ENCODE results near the gene CRIP1.
A peak's percentile ranks its signal among the peaks of the same experiment; 100 is the strongest.

The CRIP1 gene

DNA sequence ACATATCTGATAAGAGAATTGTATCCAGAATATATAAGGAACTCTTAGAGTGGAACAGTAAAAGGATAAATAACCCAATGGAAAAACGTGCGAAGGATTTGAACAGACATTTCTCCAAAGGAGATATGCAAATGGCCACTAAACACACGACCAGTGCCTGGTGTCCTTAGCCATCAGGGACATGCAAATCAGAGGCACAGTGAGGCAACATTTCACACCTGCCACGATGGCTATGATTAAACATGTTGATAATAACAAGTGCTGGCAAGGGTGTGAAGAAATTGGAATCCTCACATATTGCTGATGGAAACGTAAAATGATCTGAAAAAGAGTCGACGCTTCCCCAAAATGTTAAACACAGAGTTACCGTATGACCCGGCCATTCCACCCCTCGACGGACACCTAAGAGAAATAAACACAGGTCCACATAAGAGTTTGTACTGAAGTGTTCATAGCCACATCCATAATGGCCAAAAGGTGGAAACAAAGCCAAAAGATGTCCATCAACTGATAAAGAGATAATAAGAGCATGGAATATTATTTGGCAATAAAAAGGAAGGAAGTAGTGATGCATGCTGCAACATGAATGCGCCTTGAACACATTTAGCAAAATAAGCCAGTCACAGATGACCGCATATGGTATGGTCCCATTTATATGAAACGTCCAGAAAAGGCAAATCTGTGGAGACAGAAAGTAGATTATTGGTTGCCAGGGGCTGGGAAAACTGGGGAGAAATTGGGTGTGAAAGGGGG, 33.4 kb downstream of the CRIP1 start:
- no peak for DNase-seq
- Histone ChIP-seq H3K27ac (no peak overlapping the region), H3K4me3 (ENCODE audit: low read depth, low read length) (no peak overlapping the region), H3K27me3 (replicated peaks) (no peaks in the 10 kb centered on the region), H3K36me3 (replicated peaks) (no peaks in the 10 kb centered on the region)
- in situ Hi-C loops (cut with HindIII; ENCODE audit: low pct_ligation_motif_present, low sequenced_read_pairs): no loop called here
- TF ChIP-seq, protein P1, sequence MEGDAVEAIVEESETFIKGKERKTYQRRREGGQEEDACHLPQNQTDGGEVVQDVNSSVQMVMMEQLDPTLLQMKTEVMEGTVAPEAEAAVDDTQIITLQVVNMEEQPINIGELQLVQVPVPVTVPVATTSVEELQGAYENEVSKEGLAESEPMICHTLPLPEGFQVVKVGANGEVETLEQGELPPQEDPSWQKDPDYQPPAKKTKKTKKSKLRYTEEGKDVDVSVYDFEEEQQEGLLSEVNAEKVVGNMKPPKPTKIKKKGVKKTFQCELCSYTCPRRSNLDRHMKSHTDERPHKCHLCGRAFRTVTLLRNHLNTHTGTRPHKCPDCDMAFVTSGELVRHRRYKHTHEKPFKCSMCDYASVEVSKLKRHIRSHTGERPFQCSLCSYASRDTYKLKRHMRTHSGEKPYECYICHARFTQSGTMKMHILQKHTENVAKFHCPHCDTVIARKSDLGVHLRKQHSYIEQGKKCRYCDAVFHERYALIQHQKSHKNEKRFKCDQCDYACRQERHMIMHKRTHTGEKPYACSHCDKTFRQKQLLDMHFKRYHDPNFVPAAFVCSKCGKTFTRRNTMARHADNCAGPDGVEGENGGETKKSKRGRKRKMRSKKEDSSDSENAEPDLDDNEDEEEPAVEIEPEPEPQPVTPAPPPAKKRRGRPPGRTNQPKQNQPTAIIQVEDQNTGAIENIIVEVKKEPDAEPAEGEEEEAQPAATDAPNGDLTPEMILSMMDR (IDR thresholded peaks at IDR 0.05; ENCODE audit: low read depth, low read length, missing control alignments): no peak

DNA sequence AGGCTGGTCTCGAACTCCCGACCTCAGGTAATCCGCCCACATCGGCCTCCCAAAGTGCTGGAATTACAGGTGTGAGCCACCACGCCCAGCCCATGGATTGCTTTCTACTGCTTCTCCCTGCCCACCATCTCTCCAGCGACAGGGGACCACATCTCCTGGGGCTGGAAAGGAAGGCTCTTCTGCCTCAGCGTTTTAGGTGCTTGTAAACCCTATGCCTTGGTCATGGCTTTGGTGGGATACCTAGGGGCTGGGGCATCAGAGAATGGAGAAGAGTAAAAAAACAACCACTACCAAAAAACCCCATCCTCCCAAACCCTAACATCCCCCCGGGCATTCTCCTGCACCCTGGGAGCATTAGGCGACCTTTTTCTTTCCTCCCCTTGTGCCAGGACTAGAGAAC, 38.6 kb downstream of the CRIP1 start:
- Histone ChIP-seq H3K4me3 (ENCODE audit: low read depth, low read length) (no peak overlapping the region), H3K36me3 (replicated peaks) (no peaks in the 10 kb centered on the region), H3K27ac (no peak overlapping the region), H3K27me3 (replicated peaks) (no peaks in the 10 kb centered on the region)
- no peak for DNase-seq
- TF ChIP-seq, protein P1 (IDR thresholded peaks at IDR 0.05; ENCODE audit: low read depth, low read length, missing control alignments): no peak
- in situ Hi-C loops (cut with HindIII; ENCODE audit: low pct_ligation_motif_present, low sequenced_read_pairs): no loop called here

DNA sequence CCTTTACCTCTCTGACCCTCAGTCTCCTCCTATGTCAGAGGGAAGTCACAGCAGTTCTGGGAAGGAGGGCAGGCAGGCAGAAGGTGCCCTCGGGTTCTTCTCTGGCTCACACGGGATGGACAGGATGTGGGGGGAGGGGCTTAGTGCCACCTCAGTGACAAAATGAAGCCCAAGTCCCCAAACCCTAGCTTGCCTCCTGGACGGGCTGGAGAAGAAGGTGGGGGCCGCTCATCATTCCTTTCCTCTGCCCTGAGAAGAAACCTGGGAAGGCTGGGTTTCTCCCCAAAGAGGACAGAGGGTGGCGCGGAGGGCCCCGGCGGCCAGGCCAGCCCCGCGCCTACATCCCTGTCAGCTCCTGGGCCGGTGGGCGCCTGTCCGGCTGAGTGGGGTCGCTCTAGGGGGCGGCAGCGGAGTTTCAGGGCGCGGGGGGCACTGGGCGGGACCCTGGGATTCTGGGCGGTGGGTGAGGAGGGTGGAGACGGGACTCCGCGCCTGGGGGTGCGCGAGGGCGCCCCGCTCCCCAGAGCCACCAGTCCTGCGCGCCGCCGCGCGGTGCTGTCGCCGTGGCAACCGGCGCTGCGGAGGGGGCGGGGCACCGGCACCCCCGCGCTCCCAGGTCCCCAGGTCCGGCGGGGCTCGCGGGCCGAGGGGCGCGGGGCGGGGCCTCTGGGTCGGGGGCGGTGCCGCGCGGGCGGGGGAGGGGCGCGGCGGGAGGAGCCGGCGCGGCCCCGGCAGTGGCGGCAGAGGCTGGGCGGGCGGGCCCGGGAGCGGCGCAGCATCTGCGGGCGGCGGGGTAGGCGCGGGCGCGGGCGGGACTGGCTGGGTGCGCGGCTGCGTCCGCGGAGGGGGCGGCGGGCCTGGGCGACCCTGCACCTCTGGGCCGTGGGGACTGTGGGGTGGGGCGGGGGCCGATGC, 39.4 kb downstream of the CRIP1 start, which contains the start of gene TMEM121:
Gene TMEM121 (plus strand): TSS at position 723 of the 915 bp plus-strand sequence. CDS start 2,252 bp downstream, outside the sequence.
- peak within 1 kb of the TSS; percentile 44 for H3K4me3 ChIP-seq (ENCODE audit: low read depth, low read length)
- in situ Hi-C loops (cut with HindIII; ENCODE audit: low pct_ligation_motif_present, low sequenced_read_pairs): no loop called here

GRCh38 chr14:105526776-105527380, 40.2 kb downstream of the CRIP1 start:
- H3K4me3 ChIP-seq (ENCODE audit: low read depth, low read length): peak overlapping the region; percentile 44
- DNase-seq: no peak
- H3K36me3 ChIP-seq (replicated peaks): no peaks in the 10 kb centered on the region
- H3K27ac ChIP-seq: no peak overlapping the region
- TF ChIP-seq, protein P1 (IDR thresholded peaks at IDR 0.05; ENCODE audit: low read depth, low read length, missing control alignments): no peak
- in situ Hi-C loops (cut with HindIII; ENCODE audit: low pct_ligation_motif_present, low sequenced_read_pairs): no loop called here
- no peaks in the 10 kb centered on the region for H3K27me3 ChIP-seq (replicated peaks)

More for the DNA sequence above, 39.4 kb downstream of the CRIP1 start, which contains the start of gene TMEM121:
- H3K36me3 ChIP-seq (replicated peaks): no peaks in the 10 kb centered on the region
- no peak within 1 kb of the TSS for H3K27ac ChIP-seq
- no peak for DNase-seq
- TF ChIP-seq, protein P1 (IDR thresholded peaks at IDR 0.05; ENCODE audit: low read depth, low read length, missing control alignments): no peak
- H3K27me3 ChIP-seq (replicated peaks): no peaks in the 10 kb centered on the region

DNA sequence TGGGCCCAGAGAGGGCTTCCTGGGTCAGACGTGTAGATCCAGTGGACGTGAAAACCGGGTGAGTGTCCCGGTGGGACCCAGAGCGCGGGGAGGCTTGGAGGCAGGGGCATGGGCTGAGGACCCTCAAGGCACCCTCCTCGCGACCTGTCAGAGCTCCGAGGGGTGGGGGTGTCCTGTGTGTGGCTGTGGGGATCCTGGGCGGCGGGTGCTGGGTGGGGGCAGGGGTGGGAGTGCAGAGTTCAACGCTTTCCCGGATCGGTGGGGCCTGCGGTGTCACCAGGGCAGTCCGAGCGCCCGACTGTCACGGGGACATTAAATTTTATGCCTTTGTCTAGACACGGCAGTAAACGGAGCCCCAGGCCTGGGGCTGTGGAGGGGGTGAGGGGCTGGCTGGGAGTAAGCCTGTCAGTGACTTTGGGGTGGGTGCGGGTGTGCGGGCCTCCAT, 40.7 kb downstream of the CRIP1 start:
- Histone ChIP-seq H3K27ac (no peak overlapping the region), H3K27me3 (replicated peaks) (no peaks in the 10 kb centered on the region), H3K4me3 (ENCODE audit: low read depth, low read length) (peak overlapping the region; percentile 44), H3K36me3 (replicated peaks) (no peaks in the 10 kb centered on the region)
- in situ Hi-C loops (cut with HindIII; ENCODE audit: low pct_ligation_motif_present, low sequenced_read_pairs): no loop called here
- no peak for DNase-seq
- TF ChIP-seq, protein P1 (IDR thresholded peaks at IDR 0.05; ENCODE audit: low read depth, low read length, missing control alignments): no peak

Data from brain microvascular endothelial cell (primary cell).